Esophagus muscularis mucosa (tissue), 4 donors: ENCODE data around the gene PIGZ. TPM values are rescaled to one million over a fixed set of nuclear protein-coding genes. Genes with fewer than 3 reads are reported as not detected.

Experiments
- DNase-seq: peaks from one replicate; pipeline ENCODE4 v3.0.0-alpha.2; 2017; ENCODE audit errors: extremely low spot score
- H3K27ac ChIP-seq, 4 donors: fragments of 200-600 bp; sonication (generic); replicated peaks in 1 of 4; 1 replicate in 3 of 4; 2 replicates in 1 of 4; pipeline ENCODE4 v1.5.1; 2016 to 2019; ENCODE audit warnings: mild to moderate bottlenecking in 1 of 4
- H3K27me3 ChIP-seq, 4 donors: fragments of 200-600 bp; sonication (generic); one replicate each; pipeline versions ENCODE4 v1.5.1 to v1.6.0; 2016 to 2019
- H3K36me3 ChIP-seq, 4 donors: fragments of 200-600 bp; sonication (generic); one replicate each; pipeline ENCODE4 v1.5.1; 2016 to 2019
- H3K4me1 ChIP-seq, 4 donors: fragments of 200-600 bp; sonication (generic); one replicate each; pipeline ENCODE4 v1.5.1; 2016 to 2019
- H3K4me3 ChIP-seq, 4 donors: fragments of 200-600 bp; sonication (generic); 1 replicate in 2 of 4; 2 replicates in 2 of 4; pipeline ENCODE4 v1.5.1; 2016 to 2019; ENCODE audit warnings: mild to moderate bottlenecking in 4 of 4, moderate library complexity in 1 of 4
- H3K9me3 ChIP-seq, 4 donors: fragments of 200-600 bp; sonication (generic); 1 replicate in 3 of 4; 2 replicates in 1 of 4; pipeline ENCODE4 v1.5.1; 2016 to 2019
- CTCF ChIP-seq, 3 experiments: fragments of 200-600 bp in 2 of 3; fragments of 450-650 bp in 1 of 3; sonication (generic) in 2 of 3; IDR thresholded peaks; one replicate each; pipeline ENCODE4 v1.5.1; 2017 to 2019; ENCODE audit warnings: antibody characterized with exemption in 3 of 3, mild to moderate bottlenecking in 2 of 3, moderate library complexity in 1 of 3
- EP300 ChIP-seq: sonication (generic); formaldehyde crosslinking; IDR thresholded peaks from one replicate; pipeline ENCODE4 v1.6.1; 2017; ENCODE audit warnings: antibody characterized with exemption
- POLR2A ChIP-seq: fragments of 450-650 bp; IDR thresholded peaks from one replicate; pipeline ENCODE4 v1.6.1; 2017; ENCODE audit warnings: antibody characterized with exemption, moderate library complexity, mild to moderate bottlenecking, low read depth
- POLR2AphosphoS5 ChIP-seq, 2 donors: sonication (generic); formaldehyde crosslinking; IDR thresholded peaks; one replicate each; pipeline ENCODE4 v1.6.1; 2017; ENCODE audit warnings: antibody characterized with exemption in 2 of 2
- WGBS: methylation state at CpG from one replicate; pipeline ENCODE4 v1.1.5; 2018; 5-methylcytosine and 5-hydroxymethylcytosine counted together
- intact Hi-C: fragments of 100-400 bp; cut with DNase I; formaldehyde crosslinking; loops from one replicate; pipeline ENCODE4 v1.15.1; 2023
- total RNA-seq, 4 donors: library from RNA; depleted of rRNA; stranded (reverse); fragments of >200 nt; gene quantifications; one replicate each; pipeline versions ENCODE4 v1.1.0 to v1.2.1, GENCODE V29; 2016

PIGZ gene
- total RNA-seq, 4 donors from 2014 or later = 12.9 to 18.2 (median 15.4) TPM

GRCh38 chr3:196942915-196943277, 25.7 kb downstream of the PIGZ start:
- 0% methylated on average over 16 of the region's 25 CpGs for WGBS
- H3K27ac ChIP-seq = peak overlapping the region; percentile 88 to 97 (median 89)
- H3K4me3 ChIP-seq = peak overlapping the region; percentile 78 to 100 (median 90)
- intact Hi-C loops = loop anchor here (5.0 kb wide), 2 partner anchors 76 to 376 kb away; partner anchors contain the start of genes FBXO45, SENP5 and WDR53
- H3K9me3 ChIP-seq = no peaks in the 10 kb centered on the region
- TF ChIP-seq EP300 (no peak), CTCF (IDR thresholded peaks at IDR 0.05) (no peak), POLR2A (no peak), POLR2AphosphoS5 (IDR thresholded peaks at IDR 0.05) (no peak)
- peaks cover 22 to 40% (median 36%) of the 10 kb centered on the region in 4 donors for H3K4me1 ChIP-seq
- peaks cover 0 to 6% (median 0%) of the 10 kb centered on the region in 4 donors for H3K27me3 ChIP-seq
- no peak for DNase-seq
- H3K36me3 ChIP-seq = peaks cover 14 to 48% (median 35%) of the 10 kb centered on the region in 4 donors

GRCh38 chr3:196942226-196942914, 26.3 kb downstream of the PIGZ start, which contains the start of gene NCBP2:
TSS of gene NCBP2 (minus strand) at chr3:196942528. CDS start at chr3:196942503, 25 bp downstream.
- WGBS = 1% methylated on average over 40 of the region's 77 CpGs

GRCh38 chr3:196941729-196942225, 26.9 kb downstream of the PIGZ start:
- intact Hi-C loops = loop anchor here (5.0 kb wide), 2 partner anchors 74 to 374 kb away; partner anchors contain the start of genes FBXO45, SENP5 and WDR53
- no peaks in the 10 kb centered on the region for H3K9me3 ChIP-seq
- DNase-seq = no peak
- peak overlapping the region; percentile 78 to 100 (median 90) for H3K4me3 ChIP-seq
- peaks cover 22 to 40% (median 36%) of the 10 kb centered on the region in 4 donors for H3K4me1 ChIP-seq
- TF ChIP-seq POLR2A (no peak), EP300 (no peak), POLR2AphosphoS5 (IDR thresholded peaks at IDR 0.05) (no peak), CTCF (IDR thresholded peaks at IDR 0.05) (no peak)
- peaks cover 0 to 6% (median 0%) of the 10 kb centered on the region in 4 donors for H3K27me3 ChIP-seq
- WGBS = 0% methylated on average over 11 of the region's 31 CpGs
- H3K36me3 ChIP-seq = peaks cover 21 to 50% (median 38%) of the 10 kb centered on the region in 4 donors
- H3K27ac ChIP-seq = peak overlapping the region; percentile 88 to 97 (median 89)

More at GRCh38 chr3:196942226-196942914, 26.3 kb downstream of the PIGZ start, which contains the start of gene NCBP2:
- Histone ChIP-seq H3K36me3 (peaks cover 18 to 48% (median 38%) of the 10 kb centered on the region in 4 donors), H3K4me3 (peak within 1 kb of the TSS; percentile 78 to 100 (median 90)), H3K4me1 (peaks cover 22 to 40% (median 36%) of the 10 kb centered on the region in 4 donors), H3K9me3 (no peaks in the 10 kb centered on the region), H3K27me3 (peaks cover 0 to 6% (median 0%) of the 10 kb centered on the region in 4 donors), H3K27ac (peak within 1 kb of the TSS; percentile 88 to 97 (median 89))
- intact Hi-C loops = loop anchor here (5.0 kb wide), 2 partner anchors 75 to 375 kb away; partner anchors contain the start of genes FBXO45, SENP5 and WDR53
- TF ChIP-seq EP300 (no peak), POLR2AphosphoS5 (IDR thresholded peaks at IDR 0.05) (peak; percentile 96 to 99), CTCF (IDR thresholded peaks at IDR 0.05) (peak; percentile 44 to 67 (median 48)), POLR2A (peak; percentile 71)
- peak; percentile 100 for DNase-seq

- Histone ChIP-seq H3K27ac (no peak overlapping the region), H3K27me3 (peaks cover 0 to 6% (median 0%) of the 10 kb centered on the region in 4 donors), H3K4me1 (peaks cover 16 to 28% (median 26%) of the 10 kb centered on the region in 4 donors), H3K9me3 (no peaks in the 10 kb centered on the region), H3K4me3 (no peak overlapping the region), H3K36me3 (peaks cover 36 to 68% (median 61%) of the 10 kb centered on the region in 4 donors)
- no peak for TF ChIP-seq POLR2A
- no peak for TF ChIP-seq EP300
- no peak for TF ChIP-seq CTCF (IDR thresholded peaks at IDR 0.05)
- TF ChIP-seq POLR2AphosphoS5 (IDR thresholded peaks at IDR 0.05) = no peak
- DNase-seq = no peak
- WGBS = 90% methylated on average over 5 of the region's 5 CpGs
- intact Hi-C loops = no loop called here
Measured at GRCh38 chr3:196938576-196938975, 30.1 kb downstream of the PIGZ start.
